Islet precursor cell (in vitro differentiated cells): ENCODE measurements around the gene TIPARP.
"Not testable (repeated sequence)": the region's sequence is repeated elsewhere in the genome, so short reads cannot be mapped to it uniquely, and the experiment has no call there.

ENCODE experiments used
- DNase-seq: peaks from one replicate; pipeline ENCODE4 v3.0.0-alpha.2; 2018

Gene TIPARP

DNA sequence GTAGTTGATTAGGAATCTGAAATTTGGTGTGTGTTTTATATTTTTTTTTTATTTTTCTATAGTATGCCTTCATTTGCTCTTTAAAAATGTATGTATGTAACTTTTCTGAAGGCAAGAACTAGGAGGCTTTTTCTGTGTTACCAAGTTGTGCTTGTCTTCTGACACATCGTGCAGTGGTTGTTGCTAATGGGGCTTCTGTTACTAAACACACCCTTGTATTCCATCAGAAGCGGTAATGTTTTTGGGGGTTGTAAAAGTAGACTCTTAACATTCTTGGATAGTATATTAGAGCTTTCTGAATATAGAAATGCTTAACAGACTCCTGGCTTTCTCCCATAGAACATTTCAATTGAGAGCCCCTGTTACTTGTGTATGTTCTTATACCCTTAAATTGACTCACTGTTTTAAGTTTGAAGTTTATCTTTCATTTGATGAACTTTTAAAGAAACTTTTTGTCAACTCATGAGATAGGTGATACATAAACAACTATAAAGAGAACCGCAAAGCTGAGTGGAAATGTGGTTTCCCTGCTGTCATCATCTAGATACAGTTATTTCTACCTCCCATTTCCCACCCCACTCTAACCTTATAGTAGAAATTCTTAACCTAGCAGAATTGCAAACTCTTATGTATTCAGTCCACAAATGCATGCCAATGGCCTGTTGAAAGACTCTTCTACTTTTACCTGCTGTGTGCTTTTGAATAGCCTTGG lies 2.5 kb downstream of the TIPARP start:
- DNase-seq: no peak

DNA sequence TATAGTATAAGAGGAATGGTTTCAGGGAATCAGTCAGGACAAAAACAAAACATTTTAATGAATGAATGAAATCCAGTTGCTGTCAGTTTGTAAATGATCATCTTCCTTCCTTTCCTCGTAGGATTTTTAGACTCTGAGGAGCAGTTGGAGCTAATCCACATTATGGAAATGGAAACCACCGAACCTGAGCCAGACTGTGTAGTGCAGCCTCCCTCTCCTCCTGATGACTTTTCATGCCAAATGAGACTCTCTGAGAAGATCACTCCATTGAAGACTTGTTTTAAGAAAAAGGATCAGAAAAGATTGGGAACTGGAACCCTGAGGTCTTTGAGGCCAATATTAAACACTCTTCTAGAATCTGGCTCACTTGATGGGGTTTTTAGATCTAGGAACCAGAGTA lies 3.1 kb downstream of the TIPARP start:
- no peak for DNase-seq

DNA sequence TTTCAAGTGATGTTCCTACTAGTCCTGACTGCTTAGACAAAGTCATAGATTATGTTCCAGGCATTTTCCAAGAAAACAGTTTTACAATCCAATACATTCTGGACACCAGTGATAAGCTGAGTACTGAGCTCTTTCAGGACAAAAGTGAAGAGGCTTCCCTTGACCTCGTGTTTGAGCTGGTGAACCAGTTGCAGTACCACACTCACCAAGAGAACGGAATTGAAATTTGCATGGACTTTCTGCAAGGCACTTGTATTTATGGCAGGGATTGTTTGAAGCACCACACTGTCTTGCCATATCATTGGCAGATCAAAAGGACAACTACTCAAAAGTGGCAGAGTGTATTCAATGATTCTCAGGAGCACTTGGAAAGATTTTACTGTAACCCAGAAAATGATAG lies 3.8 kb downstream of the TIPARP start:
- no peak for DNase-seq

DNA sequence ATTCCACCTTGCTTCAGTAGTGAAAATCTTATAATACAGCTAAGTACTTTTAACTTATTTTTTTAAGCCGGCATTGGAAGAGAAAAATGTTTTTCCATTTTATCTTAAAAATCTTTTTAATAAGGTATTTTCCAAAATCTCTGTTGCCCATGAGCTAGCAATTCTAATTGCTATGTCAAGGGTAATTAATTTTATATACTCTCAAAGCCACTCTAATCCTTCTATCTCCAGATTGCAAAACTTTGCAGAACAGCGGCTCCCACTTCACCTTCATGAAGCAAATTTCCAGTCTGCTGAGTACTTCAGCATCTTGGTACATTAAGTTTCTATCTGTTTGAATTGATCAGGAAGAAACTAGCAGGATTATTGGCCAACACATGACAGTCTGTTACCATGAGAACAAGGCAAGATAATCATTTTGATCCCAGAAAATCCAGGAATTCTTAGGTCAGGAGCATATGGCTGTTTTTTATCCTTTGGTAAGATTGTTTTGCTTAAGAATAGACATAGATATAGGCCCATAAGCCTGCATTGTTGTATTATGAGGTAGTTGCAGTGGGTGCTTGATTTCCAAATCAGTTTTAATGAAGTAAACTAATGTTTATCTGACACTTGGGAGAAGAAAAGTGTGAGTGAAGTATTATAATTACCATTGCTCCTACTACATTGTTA lies 6.0 kb downstream of the TIPARP start:
- no peak for DNase-seq

DNA sequence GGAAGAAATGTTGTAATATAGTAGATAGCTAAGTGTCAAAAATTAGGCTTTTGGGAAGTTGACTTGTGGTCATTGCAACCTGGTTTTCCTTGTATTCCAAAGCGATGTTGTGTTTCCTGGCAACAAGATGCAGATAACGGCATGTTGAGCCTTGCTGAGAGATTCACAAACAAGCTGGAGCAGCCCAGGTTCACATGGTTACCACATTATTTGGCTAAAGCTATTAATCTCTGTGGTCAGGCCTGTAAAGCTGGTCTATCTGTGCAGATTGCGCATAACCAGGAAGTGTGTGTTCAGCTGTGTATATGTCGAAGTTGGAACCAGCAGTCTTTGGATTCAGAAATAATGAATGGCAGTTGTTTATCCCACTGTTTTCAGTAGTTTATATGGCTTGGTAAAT lies 6.6 kb downstream of the TIPARP start:
- DNase-seq: peak; percentile 74

DNA sequence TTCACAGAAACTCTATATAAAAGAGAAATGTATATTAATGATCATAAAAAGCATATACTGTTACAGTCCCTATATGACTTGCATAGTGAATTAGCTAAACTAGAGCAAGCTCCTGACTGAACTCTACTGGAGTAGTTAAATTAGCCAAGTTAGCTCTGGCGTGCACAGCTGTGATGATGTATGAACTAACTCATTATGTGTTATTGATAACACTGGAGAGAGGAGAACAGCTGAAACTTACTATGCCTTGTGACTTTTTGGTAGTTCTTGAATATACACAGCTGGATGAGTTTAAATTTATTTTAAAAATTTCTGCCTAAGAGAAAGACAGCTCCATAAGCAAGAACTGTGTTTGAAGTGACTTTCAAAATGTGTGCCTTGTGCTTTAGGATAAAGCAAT lies 8.1 kb downstream of the TIPARP start:
- no peak for DNase-seq

DNA sequence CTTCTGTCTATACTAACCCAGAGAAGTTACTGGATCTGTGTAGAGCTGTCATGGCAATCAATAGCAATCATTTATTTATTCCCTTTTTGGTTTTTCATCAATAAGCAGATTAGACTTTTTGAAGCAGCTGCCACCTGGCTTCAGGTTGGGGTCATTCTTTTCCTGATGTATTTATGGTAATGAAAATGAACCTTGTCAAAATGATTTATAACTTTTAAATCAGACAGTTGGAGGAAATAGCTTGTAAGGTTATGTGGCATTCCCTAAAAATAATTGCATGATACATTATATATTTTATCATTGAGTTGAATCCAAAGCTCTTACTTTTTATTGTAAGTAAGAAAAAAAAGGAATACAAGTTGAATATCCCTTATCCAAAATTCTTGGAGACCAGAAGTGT lies 8.6 kb downstream of the TIPARP start:
- no peak for DNase-seq

DNA sequence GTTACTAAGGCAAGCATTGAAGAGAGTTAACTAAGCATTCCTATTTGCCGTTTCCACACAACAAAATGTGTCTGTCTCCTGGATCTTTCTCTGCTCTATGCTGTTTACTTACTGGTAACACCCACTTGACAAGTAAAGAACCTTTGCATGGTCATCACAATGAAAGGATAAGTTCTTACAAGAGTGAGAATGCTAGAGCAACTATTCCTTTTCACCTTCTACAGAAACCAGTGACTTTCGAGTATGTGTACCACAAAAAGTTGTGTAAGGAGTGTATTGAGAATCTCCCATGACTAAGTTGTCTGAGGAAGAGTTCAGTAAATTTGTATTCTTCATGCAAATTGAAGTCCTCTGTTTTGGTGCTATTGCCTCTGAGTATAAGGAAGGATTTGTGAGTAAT lies 10.8 kb downstream of the TIPARP start:
- no peak for DNase-seq

DNA sequence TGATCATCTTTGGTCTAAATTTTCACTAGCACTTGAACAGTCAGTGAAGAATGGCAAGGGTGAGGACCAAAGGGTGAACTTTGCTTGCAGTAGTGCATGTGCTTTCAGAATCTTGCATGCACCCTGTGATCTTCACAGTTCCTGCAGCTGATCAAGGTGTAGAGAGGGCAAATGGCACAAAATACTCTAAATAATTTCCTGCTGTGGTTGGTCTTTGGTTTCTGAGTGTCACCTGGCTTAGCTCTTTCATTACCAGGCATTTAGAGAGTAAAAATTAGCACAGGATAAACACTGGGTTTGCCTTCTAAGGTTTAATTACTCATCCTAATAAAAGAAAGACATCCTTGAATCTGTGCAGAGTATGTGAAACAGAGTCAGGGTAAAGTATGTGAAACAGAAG lies 11.4 kb downstream of the TIPARP start:
- DNase-seq: no peak

DNA sequence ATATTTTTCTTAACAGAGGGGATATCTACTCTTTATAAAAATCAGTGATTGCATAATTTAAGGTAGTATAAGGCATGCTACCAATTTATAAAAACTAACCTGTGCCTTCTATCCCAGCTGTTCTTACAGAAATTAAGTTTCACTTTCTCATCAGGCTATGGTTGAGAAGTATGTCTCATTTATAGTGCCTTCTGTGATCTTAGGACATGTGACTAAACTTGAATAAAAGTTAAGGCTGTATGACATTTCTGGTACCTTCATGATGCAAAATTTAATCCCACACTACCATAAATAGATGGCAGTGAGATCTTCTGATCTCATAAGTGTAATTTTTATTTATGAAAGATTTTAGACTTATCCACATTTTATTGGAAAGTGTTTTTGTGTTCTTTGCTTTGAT lies 12.6 kb downstream of the TIPARP start:
- DNase-seq: no peak

DNA sequence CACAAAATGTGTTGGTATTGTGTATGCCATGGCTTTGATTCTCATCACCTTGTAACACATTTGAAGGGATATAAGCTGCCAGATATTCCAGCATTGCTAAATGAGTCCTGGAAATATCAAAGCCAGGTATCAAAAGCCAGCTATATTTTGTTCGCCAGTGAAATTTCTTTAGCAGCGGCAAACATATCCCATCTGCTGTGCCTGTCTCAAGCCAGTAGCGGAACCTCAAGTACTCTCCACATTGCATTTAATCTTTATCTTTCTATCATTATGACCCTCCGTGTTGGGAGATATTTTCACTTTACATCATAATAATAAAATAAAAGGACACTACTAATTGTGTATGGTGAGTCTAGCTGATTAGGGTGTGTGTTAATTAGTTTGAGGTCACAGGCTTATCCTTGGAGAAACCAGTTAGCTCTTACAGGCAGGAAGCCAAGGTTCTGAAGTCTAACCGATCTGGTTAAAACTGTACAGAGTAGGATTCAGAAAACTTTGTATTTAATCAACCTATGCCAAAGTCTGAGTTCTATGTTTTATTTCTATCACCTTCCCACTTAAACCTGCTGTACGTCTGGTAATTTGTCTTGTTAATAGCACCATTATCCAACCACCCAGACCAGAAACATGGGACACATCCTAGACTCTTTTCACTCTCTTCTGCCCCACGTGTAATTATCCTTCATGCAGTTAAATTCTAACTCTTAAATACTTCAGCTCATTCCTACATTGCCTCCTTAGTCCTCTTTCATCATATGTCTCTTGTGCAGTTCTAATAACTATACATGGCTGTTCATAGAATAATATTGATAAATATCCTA lies 14.5 kb downstream of the TIPARP start:
- no peak for DNase-seq

DNA sequence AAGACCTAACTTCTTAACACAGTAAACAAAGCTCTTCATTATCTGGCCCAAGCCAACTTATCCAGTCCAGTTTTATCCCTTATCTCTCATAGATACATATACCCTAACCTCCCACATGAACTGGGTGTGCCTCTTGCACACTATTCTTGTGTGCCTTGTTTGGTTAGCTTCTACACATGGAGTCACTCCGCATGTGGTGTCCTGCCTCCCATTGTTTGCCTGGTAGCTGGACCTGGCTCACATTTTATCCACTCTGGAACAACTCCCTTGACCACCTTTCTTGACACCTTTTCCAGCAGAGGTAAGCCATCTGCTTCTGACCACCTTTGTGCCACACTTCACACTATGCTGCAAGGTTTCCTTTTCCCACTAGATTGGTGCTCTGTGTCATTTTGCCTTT lies 15.2 kb downstream of the TIPARP start:
- DNase-seq: no peak

DNA sequence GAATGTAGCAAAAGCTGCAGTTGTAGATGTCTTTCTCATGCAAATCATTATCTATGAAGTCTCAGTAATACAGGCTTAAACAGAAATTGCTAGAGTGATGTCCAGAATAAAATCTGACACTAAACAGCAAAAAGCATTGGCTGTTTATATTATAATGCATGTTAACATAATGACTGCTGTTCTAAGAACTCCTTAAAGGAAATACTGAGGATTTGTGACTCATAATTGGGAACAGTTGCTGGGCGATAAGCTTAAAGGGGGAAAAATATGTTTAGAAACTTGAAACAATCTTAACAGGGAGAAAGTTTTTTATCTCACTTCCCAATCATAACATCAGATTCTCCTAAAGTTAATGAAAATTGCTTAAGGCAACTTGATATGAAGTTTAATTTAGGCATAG lies 17.5 kb downstream of the TIPARP start:
- DNase-seq: no peak

DNA sequence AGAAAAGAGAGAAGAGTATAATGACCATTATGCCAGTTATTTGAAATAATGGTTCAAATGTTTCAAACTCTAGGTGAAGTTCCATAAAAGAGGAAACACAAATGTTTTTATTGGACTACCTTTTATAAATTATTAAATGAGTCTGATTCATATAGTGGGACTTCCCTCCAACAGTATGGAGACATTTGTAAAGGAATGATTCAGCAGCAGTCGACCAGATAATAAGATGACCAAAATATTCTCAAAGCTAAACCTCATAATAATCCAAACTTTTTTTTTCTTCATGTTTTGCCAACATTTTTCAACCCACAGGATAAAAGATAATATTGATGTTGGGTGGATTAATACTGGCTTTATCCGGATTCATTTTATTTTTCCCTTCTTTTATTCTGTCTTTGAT lies 18.8 kb downstream of the TIPARP start:
- DNase-seq: no peak

DNA sequence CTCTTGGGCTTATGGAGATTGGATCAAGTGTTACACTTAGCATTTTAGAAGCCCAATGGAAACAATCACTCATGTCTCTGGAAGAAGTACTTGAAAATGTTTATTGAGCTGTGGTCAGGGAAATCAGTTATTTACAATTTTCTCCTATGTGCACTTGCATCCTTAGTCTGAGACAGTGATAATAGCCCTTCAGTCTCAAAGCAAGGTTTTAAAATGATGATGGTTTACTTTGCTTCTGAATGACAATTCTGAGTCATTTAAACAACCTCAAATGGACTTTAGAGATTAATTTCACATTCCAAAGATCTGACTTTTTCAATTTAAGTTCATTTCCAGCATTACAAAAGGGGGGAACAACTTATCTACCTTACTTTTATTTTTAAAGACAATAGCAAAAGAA lies 20.1 kb downstream of the TIPARP start:
- DNase-seq: no peak

DNA sequence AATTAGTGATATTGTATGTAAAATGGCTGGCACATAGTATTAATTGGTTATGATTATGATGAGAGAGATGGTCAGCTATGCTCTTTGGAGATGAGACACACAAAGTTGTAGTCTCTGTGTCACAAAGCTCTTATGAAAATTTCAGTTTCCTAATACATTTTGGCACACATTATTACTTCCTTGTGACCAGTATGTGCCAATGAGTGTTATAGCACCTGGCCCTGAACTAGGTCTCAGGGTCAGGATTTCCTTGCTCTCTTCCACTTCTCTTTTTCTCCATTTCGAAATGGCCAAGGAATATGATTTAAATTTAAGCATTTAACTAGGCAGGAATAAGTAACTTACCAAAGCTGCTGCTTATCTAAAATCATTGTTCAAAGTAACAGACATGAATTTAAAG lies 28.0 kb downstream of the TIPARP start:
- no peak for DNase-seq

DNA sequence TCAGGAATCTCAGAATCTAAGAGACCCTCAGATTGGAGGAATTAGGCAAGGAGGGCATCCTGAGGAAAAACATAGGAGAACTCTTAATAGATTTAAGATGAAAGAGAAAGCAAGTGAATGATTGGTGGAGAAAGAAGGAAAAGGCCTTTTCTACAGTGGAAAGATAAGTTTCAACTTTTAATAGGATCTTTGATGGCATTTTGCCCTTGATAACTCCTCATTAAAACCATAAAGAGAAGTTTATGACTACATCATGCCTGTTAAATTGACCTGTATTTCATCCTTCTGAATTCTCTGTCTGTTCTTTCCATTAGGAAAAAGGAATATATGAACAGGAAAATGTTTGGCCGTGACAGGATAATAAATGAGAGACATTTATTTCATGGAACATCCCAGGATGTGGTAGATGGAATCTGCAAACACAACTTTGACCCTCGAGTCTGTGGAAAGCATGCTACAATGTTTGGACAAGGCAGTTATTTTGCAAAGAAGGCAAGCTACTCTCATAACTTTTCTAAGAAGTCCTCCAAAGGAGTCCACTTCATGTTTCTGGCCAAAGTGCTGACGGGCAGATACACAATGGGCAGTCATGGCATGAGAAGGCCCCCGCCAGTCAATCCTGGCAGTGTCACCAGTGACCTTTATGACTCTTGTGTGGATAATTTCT lies 30.1 kb downstream of the TIPARP start:
- no peak for DNase-seq

DNA sequence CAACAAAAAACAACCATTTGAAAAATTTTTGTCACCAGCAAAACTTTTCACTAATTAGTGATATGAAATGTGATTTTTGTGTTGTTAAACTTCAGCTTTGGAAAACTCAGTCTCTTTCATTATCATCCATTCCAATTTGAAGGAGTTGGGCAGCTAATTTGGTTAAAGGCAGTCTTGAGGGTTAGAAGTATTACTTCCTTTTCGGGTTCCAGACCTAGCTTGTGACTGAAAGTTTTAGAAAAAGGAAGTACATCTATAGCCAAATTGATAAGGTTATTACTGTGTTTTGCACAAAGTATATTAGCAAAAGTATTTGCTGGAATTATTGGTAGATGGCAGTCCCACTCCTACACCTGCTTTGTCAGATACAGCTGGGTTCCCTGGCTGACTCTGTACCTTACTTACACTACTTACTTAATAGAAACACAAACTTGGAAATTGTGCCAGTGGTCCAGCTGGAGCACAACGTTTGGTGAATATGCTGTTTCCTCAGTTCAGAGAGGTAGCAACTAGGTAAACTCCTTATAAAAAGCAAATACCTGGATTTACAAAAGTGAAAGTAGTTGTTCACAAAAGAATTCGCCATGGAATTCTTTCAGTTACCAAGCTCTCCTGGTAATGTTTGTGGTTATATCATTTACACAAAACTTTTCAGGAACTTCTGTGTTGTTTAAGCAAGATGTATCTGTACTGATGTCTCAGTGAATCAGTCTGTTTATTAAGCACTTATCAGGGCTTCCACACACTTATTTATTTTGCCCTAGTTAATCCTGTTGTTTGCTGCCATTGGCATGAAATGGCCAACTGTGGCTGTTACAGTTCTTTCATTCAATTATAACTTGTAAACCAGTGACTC lies 31.6 kb downstream of the TIPARP start:
- DNase-seq: no peak

DNA sequence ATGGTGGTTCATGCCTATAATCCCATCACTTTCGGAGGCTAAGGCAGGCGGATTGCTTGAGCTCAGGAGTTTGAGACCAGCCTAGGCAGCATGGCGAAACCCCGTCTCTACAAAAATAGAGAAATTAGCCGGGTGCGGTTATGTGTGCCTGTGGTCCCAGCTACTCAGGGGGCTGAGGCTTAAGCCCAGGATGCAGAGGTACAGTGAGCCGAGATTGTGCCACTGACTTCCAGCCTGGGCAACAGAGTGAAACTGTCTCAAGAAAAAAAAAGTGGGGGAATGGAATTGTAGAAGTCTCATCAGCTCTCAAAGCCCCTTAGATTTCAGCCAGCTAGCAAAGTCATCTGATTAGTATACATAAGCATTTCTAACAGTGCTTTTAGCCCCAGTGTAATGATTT lies 33.2 kb downstream of the TIPARP start:
- DNase-seq: no peak

DNA sequence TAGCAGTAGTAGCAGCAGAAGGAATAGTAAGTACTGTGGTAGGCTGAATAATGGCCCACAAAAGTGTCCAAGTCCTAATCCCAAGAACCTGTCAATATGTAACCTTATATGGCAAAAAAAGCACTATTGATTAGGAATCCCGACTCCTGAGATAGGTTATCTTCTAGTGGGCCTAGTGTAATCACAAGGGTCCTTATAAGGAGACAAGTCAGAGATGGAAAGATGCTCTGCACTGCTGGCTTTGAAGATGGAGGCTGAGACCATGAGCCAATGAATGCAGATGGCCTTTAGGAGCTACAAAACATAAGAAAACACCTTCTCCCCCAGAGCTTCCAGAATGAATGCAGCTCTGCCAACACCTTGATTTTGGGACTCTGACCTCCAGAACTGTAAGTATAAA lies 36.0 kb downstream of the TIPARP start:
- no peak for DNase-seq

DNA sequence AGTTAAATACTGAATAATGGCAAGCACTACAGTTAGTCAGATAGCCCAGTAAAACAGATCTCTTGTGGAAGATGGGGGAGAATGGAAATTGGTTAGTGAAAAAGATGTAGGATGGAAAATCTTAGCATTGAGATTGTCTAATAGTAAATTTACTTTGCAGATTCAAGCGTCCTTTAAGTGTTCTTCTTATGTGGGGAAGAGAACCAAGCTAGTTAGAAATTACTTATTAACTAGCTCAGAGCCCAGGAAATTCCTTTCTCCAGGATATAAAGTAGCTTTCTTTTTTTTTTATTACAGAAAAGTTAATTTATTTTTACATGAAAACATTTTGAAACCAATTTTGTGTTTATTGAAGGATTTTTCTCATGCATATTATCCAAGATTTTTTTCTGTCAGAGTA lies 36.7 kb downstream of the TIPARP start:
- no peak for DNase-seq

DNA sequence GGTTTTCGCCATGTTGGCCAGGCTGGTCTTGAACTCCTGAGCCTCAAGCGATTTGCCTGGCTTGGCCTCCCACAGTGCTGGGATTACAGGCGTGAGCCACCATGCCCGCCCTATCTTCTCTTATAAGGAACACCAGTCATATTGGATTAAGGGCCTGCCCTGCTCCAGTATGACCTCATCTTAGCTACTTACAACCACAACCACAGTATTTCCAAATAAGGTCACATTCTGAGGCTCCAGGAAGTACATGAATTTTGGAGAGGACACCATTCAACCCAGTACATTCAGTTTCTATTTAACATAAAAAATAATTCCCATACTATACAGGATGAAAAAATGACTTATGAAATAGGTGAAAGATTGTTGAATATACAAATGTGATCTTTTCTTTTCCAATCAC lies 37.6 kb downstream of the TIPARP start:
- DNase-seq: not testable (repeated sequence)
